ENCODE data around the gene APRT. TPM values are rescaled to one million over a fixed set of nuclear protein-coding genes. Genes with fewer than 3 reads are reported as not detected.

APRT gene
- total RNA-seq, 1 donor from 2014 or later, result 85.2 TPM

DNA sequence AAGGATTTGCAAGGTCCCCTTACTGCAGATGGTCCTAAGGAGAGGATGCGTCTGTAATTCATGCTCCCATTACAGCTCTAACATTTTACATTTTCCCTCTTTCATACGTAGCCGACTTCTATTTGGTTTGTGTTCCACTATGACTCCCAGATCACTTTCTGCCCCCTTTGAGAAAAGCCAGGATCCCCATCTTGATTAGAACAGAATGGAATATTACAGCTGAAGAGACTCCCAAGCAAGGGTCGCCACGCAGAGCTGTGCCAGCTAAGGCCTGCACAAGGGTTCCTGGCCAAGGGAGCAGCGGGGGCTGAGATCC is 11.5 kb downstream of the APRT start:
- Histone ChIP-seq H3K36me3 (no peaks in the 10 kb centered on the region), H3K27me3 (no peaks in the 10 kb centered on the region), H3K4me3 (no peak overlapping the region), H3K4me1 (peaks cover 10% of the 10 kb centered on the region), H3K9me3 (no peaks in the 10 kb centered on the region), H3K27ac (no peak overlapping the region)
- TF ChIP-seq, protein P1, sequence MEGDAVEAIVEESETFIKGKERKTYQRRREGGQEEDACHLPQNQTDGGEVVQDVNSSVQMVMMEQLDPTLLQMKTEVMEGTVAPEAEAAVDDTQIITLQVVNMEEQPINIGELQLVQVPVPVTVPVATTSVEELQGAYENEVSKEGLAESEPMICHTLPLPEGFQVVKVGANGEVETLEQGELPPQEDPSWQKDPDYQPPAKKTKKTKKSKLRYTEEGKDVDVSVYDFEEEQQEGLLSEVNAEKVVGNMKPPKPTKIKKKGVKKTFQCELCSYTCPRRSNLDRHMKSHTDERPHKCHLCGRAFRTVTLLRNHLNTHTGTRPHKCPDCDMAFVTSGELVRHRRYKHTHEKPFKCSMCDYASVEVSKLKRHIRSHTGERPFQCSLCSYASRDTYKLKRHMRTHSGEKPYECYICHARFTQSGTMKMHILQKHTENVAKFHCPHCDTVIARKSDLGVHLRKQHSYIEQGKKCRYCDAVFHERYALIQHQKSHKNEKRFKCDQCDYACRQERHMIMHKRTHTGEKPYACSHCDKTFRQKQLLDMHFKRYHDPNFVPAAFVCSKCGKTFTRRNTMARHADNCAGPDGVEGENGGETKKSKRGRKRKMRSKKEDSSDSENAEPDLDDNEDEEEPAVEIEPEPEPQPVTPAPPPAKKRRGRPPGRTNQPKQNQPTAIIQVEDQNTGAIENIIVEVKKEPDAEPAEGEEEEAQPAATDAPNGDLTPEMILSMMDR (IDR thresholded peaks at IDR 0.05), result no peak
- ATAC-seq, result no peak
- intact Hi-C loops (cut with DNase I), result no loop called here
- DNase-seq, result no peak

DNA sequence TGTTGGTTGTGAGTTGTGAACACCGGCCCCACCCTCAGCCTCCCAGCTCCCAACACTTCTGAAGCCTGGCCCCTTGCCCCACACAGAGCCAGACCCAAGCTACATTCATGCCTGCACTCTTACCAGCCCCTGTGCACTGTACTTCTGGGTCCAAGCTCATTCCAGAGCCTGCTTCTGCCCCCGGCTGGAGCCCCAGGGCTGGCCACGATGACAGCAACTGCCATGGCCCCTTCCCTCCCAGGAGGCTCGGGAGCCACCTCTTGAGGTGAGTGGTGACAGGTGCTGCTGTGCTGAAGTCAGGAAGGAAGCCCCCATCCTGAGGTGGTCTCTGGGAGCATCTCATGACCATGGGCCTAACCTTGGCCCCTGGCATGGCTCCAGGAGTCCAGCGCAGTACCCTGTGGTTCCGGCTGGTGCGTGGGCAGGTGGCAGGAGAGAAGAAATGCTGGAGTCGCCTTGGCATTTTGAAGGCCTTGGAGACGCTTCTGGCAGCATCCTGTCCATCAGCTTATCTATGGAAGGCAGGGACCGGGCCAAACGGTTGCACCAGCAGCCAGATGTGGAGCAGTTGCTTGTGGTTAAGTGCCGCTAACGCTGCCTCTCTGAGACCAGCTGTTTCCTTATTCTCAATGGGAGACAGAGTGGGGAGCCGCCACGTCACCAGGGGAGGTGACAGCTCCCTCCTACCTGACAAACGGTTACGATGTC is 12.0 kb downstream of the APRT start:
- Histone ChIP-seq H3K9me3 (no peaks in the 10 kb centered on the region), H3K27me3 (no peaks in the 10 kb centered on the region), H3K4me3 (no peak overlapping the region), H3K36me3 (no peaks in the 10 kb centered on the region), H3K27ac (no peak overlapping the region), H3K4me1 (peaks cover 10% of the 10 kb centered on the region)
- TF ChIP-seq, protein P1 (IDR thresholded peaks at IDR 0.05), result no peak
- DNase-seq (no peak), ATAC-seq (no peak)
- intact Hi-C loops (cut with DNase I), result no loop called here

DNA sequence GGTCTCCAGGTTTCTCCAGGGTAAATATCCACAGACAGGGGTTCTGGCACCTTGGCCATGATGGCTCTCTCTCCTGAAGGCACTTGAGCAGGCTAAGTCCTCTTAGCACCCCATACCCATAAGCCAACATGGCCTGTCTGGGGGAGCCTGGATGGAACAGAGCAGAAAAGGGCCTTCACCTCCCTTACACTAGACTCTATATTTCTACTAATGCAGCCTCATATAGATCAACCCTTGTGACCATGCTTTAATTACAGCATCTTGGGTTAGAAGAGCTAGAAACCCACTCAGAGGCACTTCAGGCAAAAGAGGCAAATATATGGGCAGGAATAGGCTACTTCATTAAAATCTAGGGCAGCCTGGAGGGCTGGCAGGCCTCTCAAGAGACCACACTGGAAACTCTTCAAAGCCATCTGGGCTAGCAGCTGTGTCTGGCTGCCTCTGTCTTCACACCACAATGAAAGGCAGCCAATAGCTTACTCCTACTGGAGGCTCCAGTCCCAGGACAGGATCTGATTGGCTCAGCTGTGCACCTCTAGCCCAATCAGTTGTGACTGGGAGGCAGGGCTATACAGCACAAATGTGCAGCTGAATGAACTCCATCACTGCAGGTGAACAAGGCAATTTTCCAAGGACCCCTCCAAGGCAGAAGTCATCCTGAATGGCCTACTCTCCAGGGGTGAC is 12.8 kb downstream of the APRT start:
- Histone ChIP-seq H3K27ac (no peak overlapping the region), H3K36me3 (no peaks in the 10 kb centered on the region), H3K4me1 (peaks cover 5% of the 10 kb centered on the region), H3K4me3 (no peak overlapping the region), H3K9me3 (no peaks in the 10 kb centered on the region), H3K27me3 (no peaks in the 10 kb centered on the region)
- no peak for ATAC-seq
- TF ChIP-seq, protein P1 (IDR thresholded peaks at IDR 0.05), result no peak
- intact Hi-C loops (cut with DNase I), result no loop called here
- DNase-seq, result no peak

DNA sequence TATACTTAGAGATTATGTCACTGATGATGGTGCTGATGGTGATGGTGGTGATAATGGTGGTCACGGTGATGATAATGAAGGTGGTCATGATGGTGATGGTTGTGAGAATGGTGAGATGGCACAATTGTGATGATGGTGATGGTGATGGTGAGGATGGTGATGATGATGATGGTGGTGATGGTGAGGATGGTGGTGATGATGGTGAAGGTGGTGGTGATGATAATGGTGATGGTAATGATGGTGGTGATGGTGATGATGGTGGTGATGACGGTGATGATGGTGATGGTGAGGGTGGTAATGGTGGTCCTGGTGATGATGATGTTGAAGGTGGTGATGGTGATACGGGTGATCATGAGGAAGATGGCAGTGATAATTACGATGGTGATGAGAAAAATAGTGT is 13.7 kb downstream of the APRT start:
- ATAC-seq, result no peak

DNA sequence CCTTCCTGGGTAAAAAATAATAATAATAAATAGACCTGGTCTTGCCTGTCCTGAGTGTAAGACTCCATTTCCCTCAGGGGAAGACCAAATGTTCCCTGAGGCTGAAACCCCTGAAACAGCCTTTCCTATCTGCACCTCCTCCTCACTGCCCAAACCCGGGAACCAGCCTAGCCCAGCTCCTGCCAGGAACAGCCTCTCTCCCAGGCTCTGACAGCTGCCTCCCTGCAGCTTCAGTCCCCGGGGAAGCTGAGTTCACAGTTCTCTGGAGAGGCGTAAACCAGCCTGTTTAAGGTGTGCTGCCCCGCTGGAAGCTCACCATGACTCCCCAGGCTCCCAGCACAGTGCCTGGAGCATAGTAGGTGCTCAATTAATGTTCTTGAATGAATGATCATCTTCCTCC is 15.4 kb downstream of the APRT start:
- TF ChIP-seq, protein P1 (IDR thresholded peaks at IDR 0.05), result no peak
- peaks cover 6% of the 10 kb centered on the region for H3K27me3 ChIP-seq
- intact Hi-C loops (cut with DNase I), result no loop called here
- DNase-seq (no peak), ATAC-seq (no peak)
- no peak overlapping the region for H3K4me3 ChIP-seq
- H3K9me3 ChIP-seq, result no peaks in the 10 kb centered on the region
- no peaks in the 10 kb centered on the region for H3K4me1 ChIP-seq
- H3K27ac ChIP-seq, result no peak overlapping the region
- H3K36me3 ChIP-seq, result no peaks in the 10 kb centered on the region

More for the DNA sequence above, 13.7 kb downstream of the APRT start:
- Histone ChIP-seq H3K27ac (no peak overlapping the region), H3K27me3 (peaks cover 6% of the 10 kb centered on the region), H3K9me3 (no peaks in the 10 kb centered on the region), H3K36me3 (no peaks in the 10 kb centered on the region), H3K4me1 (peaks cover 5% of the 10 kb centered on the region), H3K4me3 (no peak overlapping the region)
- TF ChIP-seq, protein P1 (IDR thresholded peaks at IDR 0.05), result no peak
- no peak for DNase-seq
- intact Hi-C loops (cut with DNase I), result no loop called here
